ENCODE measurements around the gene BARX2.

Gene BARX2

DNA sequence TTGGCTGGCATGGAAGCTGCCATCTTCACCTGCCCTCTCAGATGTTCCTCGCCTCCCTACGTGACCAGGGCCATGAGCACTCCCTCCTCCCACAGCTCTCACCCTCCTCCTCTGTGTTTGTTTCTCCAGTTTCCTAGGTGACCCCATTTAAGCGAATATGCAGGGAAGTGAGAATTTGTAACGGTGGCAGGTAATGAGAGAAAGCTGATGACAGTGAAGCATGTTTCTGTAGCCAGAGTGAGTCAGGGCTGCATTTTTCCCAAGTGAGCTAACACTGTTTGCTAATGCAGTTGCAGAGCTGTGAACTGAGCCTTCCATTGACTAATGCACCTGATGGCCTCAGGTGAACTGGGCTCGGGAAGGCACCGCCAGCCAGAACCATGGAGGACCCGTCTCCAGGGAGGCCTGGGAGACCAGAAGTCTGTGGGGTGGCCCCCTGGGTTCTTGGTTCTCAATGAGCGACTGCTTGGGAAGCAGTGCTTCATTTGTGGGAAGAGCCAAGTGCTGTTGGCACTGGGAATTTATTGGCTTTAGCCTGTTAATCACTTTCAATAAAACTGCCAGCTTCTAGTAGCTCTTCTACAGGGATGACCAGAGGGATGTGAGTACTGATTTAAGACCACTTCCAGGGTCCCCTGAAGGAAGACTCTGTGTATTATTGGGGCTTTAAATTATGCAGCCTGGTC is 64.5 kb downstream of the BARX2 start:
- DNase-seq (ENCODE audit: low spot score) = no peak

DNA sequence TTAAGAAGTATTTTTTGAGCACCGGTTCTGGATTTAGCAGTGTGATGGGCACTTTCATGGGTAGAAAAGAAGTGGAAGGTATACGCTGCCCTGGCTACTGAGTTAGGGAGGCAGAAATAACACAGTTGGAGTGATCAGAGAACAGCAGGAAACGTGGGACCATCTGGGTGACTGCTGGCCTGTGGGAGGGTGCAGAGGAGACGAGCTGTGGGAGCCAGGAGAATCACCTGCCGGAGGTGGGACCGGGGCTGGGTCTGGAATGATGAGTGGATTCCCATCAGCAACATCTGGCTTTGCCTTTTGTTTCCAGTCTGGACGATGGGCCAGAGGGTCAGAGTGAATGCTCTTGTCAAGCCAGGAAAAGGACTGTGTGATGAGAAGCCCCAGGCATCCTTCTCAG is 66.5 kb downstream of the BARX2 start:
- DNase-seq (ENCODE audit: low spot score) = no peak

- DNase-seq (ENCODE audit: low spot score) = no peak
These were observed 67.6 kb downstream of the BARX2 start for GRCh38 chr11:129443276-129443675.

DNA sequence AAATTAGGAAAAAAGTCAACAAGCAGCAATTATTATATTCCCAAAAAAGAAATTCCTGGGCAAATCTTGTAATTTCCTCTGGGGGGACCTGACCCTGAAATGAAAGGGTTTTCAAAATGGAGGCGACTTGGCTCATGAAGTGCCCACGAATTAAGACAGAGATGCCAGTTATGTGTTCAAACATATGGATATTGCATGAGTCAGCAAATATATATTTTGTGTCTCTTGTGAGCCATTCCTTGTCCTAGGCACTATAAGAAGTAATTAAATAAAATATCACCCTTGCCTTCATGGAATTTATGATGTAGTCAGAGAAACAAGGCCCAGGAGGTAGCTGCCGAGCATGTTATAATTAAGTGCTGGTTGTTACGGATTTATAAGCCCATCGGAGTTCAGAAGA is 68.6 kb downstream of the BARX2 start:
- DNase-seq (ENCODE audit: low spot score) = no peak

GRCh38 chr11:129445226-129445625 is 69.6 kb downstream of the BARX2 start:
- no peak for DNase-seq (ENCODE audit: low spot score)

DNA sequence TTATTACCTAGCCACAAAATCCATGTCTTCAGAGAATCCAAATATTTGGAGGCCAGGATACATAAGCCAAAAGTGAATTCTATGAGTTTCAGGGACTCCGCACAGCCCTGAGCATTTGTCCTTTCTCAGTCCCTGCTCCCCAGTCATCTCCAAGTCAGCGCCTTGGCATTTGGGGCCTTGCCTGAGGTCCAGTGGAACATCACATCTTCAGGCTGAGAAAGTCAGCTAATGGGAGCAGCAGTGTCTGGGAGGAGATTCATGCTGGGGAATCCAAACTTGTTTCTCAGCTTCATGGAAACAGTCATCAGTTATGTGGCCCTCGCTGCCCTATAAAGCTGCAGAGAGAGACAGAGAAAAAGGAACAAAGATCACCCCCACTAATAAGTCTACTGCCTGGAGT is 70.9 kb downstream of the BARX2 start:
- no peak for DNase-seq (ENCODE audit: low spot score)

DNA sequence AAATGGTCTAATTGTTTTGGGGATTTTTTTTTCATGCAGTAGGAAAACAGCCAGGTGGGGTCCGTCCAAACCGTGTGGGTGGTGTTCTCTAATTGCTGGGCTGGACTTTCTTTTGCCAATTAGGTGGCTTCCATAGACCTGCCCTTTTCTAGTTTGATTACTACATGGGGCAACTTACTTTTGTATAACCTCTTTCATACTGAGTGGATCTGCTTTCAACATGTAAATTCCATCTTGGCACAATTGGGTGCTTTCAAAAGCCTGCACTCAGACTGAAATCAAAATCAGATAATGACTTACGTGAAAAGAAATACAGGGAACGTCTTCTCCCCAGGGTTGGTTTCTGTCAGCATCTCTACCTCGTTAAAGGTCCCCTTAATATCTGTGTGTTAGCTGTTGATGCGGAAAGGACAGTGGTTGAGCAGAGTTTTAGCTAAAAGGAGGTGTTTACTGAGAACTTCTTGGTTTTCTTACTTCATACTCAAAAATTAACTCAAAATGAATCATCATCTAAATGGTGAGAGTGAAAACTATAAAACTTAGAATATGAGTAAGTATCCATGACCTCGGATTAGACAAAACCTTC is 72.1 kb downstream of the BARX2 start:
- no peak for DNase-seq (ENCODE audit: low spot score)

GRCh38 chr11:129451524-129451923 is 75.9 kb downstream of the BARX2 start:
- DNase-seq (ENCODE audit: low spot score) = no peak

- no peak for DNase-seq (ENCODE audit: low spot score)
These were observed 77.7 kb downstream of the BARX2 start for GRCh38 chr11:129453293-129453721.

GRCh38 chr11:129455101-129455500 is 79.5 kb downstream of the BARX2 start:
- no peak for DNase-seq (ENCODE audit: low spot score)

DNA sequence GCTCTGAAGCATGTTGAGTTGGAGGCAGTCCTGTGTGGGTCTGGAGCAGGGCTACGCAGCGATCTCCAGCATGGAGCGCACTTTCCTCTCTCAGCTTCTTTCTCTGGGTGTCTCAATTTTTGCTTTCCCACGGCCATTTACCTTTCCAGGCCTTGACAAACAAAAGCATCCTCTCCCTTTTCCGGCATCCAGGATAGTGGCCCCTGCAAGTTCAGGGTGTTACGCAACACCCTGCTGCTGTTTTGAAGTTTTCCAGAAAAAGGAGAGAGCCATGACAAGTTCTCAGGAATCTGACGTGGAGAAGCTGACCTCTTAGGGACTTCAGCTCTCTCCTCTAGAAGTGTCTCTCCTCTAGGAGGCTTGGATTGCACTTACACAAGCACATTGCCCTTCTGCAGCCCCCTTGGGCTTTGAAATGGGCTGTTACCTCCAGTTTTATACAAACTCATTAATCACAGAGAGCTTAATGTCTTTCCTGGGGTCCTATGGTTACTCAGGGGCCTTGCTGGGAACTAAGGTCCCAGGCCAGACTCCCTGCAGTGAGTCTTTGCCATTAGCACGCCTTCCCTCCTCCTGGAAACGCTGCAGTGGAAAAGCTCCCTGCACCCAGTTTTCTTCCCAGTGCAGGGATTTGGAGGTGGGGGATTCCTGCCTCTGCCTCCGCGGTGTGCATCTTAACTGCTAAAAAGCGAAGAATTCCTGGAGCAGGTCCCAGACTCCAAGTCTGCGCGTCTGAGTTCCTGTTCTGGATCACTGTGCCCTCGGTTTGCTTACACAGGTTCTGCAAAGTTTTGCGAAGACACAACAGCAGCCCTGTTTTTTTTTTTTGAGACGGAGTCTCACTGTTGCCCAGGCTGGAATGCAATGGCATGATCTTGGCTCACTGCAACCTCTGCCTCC is 80.4 kb downstream of the BARX2 start:
- no peak for DNase-seq (ENCODE audit: low spot score)

- no peak for DNase-seq (ENCODE audit: low spot score)
These were observed 81.7 kb downstream of the BARX2 start for GRCh38 chr11:129457321-129457720.

DNA sequence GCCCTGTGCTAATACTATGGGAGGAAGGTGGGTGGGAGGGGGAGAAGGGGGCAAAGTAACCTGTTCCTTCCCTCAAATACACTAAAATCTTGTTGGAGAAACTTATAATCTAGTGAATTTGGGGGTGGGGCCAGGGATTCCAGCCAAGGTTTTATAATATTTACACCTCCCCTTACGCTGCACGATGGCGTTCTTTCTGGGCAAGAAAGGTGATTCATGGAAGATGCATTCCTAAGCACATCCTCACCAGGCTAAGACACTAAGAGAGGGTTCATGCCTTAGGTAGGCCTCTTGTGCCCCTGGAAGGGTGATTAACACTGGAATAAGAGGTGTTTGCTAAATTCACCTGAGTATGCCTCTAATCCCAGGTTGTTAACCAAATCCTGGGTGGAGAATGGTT is 82.6 kb downstream of the BARX2 start:
- DNase-seq (ENCODE audit: low spot score) = no peak

DNA sequence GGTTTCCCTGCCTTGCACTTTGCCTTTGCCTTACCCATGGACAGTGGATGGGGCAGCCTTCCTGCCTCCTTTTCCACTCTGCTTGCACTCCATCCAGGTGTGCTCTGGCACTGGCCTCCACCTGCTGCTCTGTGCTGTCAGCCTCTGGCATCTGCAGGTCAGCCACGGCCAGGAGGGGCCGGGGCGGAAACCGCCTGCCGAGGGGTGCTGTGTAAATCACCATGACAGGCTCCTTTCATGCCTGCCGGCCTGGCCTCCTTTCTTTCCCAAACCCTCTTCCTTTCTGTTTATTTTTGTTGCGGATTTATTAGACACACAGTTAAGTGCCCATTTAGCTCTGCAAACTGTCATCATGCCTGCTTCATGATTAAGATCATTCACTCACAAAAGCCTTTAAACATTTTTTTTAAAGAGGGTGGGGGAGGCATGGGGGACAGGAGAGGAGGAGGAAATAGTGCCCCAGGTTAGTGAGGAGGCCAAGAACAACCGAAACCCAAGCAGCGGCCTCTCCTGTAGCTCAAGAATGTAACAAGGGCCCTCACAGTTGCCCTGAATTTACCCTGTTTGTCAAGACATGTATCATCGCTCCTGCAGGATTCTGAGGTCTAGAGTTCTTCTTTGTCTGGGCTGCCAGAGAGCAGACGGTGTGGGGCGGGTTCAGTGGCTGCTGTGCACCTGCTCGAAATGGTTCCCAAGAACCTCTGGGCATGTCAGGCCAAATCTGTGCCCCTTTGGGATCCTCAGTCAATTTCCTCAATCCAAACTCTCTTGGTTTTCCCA is 83.3 kb downstream of the BARX2 start:
- no peak for DNase-seq (ENCODE audit: low spot score)

DNA sequence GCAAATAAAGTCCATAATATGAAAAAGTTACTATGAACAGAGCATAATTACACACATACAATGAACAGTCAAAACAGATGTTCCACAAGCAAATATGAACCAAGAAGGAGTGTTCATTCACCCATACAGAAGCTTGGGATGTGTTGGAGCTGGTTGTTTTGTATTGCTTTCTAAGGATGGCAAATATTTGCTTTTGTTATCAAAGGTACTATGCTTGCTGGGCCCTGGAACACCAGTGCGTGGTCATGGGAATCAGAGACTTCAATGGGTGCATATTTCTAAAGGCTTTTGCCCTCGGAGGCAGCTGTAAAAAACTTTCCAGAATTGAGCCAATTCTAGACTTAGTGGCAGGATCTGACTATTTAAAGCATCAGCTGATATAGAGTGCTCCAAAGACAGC is 85.1 kb downstream of the BARX2 start:
- DNase-seq (ENCODE audit: low spot score) = no peak

DNA sequence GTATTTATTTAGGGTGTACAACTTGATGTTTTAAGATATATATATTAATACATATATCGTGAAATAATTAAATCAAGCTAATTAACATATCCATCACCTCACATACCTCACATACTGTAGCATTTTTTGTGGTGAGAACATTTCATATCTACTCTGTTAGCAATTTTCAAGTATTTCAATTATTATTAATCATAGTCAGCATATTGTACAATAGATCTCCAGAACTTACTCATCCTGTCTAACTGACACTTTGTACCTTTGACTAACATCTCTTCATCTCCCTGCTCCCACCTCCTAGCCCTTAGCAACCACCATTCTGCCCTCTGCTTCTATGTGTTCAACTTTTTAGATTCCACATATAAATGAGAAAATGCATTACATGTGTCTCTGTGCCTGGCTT is 108.4 kb downstream of the BARX2 start:
- DNase-seq (ENCODE audit: low spot score) = no peak

DNA sequence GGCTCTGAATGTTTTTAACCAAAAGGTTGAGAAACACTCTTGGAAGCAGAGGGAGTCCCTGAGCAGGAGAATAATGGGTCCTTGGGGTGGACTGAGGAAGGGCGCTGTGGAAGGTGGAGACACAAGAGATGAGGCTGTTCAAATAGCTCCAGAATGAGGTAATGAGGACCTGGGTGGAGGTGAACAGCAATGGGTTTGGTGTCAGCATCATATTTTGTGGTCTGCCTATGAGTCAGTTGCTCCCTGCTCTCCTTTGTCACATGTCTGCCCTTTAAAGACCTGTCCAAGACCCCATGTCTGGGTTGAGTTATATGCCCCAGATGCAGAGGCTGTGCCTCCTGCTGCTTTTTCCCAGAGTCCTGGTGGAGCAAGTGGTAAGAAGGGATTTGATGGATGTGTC is 113.6 kb downstream of the BARX2 start:
- DNase-seq (ENCODE audit: low spot score) = no peak

DNA sequence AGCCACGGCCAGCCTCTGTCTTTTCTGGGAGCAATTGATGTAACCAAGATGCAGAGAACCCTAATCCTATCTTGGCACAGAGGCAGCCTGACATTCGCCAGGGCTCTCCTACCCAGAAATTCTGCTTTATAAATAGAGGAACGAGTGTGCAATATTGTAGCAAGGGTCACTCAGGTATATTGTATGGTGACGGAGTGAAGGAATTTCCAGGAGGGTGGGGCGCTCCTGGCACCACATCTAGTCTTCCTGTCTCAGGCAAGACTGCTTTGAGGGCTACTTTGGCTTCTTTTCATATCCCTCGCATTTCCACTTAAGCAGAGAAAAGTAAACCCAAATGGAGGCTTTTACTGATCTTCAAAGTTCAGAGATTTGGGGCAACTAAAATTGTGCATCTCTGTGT is 114.4 kb downstream of the BARX2 start:
- no peak for DNase-seq (ENCODE audit: low spot score)

- no peak for DNase-seq (ENCODE audit: low spot score)
These were observed 118.1 kb downstream of the BARX2 start for GRCh38 chr11:129493746-129494145.
